GM12864 (cell line): ENCODE measurements around the gene TMEM232.
"Not testable (repeated sequence)": the region's sequence is repeated elsewhere in the genome, so short reads cannot be mapped to it uniquely, and the experiment has no call there.

Source experiments
- DNase-seq: peaks from one replicate; pipeline ENCODE4 v3.0.0-alpha.2; 2011; ENCODE audit warnings: low read depth
- H3K4me3 ChIP-seq: 2 replicates; pipeline ENCODE4 v1.5.1; 2011; ENCODE audit warnings: mild to moderate bottlenecking, low read depth, low read length, control low read depth
- CTCF ChIP-seq: IDR thresholded peaks from 2 replicates; pipeline ENCODE4 v1.5.1; 2011; ENCODE audit warnings: low read depth, mild to moderate bottlenecking, moderate library complexity, low read length, control low read depth, inconsistent platforms; ENCODE audit errors: missing control alignments

Gene TMEM232

DNA sequence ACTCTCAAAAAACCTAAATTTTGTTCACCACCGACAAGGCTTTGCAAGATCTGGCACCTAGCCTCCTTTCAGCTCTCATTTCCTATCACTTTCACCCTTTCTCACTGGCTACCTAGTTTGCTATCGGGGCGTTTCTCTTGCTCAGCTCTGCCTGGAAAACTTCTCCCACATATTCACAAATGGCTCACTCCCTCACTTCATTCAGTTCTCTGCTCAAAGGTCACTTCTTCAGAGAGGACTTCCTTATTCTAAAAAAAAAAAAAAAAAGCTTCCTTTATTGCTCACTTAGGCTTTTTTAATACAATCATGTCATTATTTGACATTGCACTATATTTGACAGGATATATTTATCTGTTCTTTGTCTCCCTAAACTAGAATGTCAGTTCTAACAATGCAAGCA is 10.3 kb upstream of the TMEM232 start:
- H3K4me3 ChIP-seq, result no peak overlapping the region
- no peak for DNase-seq
- no peak for TF ChIP-seq CTCF

DNA sequence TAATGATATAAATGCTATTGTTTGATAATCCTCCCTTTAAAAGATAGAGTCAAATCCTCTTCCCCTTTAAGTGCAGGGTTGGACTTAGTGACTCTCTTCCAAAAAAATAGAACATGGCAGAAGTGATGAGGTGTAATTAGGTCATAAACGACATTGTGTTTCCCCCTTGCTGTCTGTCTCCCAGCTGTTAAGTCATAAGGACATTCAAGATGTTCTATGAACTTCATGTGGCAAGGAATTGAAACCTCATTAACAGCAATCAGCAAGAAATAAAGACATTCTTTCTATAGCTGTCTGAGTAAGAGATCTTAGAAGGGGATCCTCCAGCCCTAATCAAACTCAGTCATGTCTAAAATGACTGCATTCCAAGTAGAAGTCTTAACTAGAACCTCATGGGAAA is 9.1 kb upstream of the TMEM232 start:
- no peak for TF ChIP-seq CTCF
- DNase-seq, result no peak
- H3K4me3 ChIP-seq, result no peak overlapping the region

GRCh38 chr5:110734101-110734500 is 7.6 kb upstream of the TMEM232 start:
- H3K4me3 ChIP-seq, result no peak overlapping the region
- TF ChIP-seq CTCF, result no peak
- no peak for DNase-seq

- not testable (repeated sequence) for DNase-seq, H3K4me3 ChIP-seq
These were observed 5.0 kb upstream of the TMEM232 start for GRCh38 chr5:110731499-110731898.

DNA sequence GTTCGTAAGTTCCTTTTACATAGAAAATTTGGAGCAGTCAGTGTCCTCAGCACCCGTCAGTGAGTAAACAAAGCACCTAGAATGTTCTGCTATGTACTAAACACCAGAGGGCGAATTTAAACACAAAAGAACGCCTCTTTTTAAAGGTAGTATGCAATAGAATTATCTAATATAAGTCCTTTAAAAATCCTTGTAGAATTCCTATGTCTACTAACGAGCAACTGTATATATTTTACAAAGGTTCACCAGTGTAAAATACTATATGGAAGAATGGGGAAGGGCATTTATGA is 499 bp upstream of the TMEM232 start:
- TF ChIP-seq CTCF, result no peak
- DNase-seq, result no peak
- no peak overlapping the region for H3K4me3 ChIP-seq

GRCh38 chr5:110718311-110718710 is 8.2 kb downstream of the TMEM232 start:
- H3K4me3 ChIP-seq, result no peak overlapping the region
- no peak for DNase-seq
- no peak for TF ChIP-seq CTCF

- no peak for TF ChIP-seq CTCF
- no peak for DNase-seq
- no peak overlapping the region for H3K4me3 ChIP-seq
These were observed 9.9 kb downstream of the TMEM232 start for GRCh38 chr5:110716247-110717245.
